Mucosa of stomach (tissue), 1 donor: ENCODE measurements around the gene ACBD4.
"Not testable (repeated sequence)": the region's sequence is repeated elsewhere in the genome, so short reads cannot be mapped to it uniquely, and the experiment has no call there.

Experiments used
- H3K27me3 ChIP-seq: one replicate; pipeline ENCODE4 v1.7.0; 2013; ENCODE audit warnings: mild to moderate bottlenecking, low read length; ENCODE audit not compliant: control insufficient read depth, insufficient read depth
- H3K36me3 ChIP-seq: one replicate; pipeline ENCODE4 v1.7.0; 2013; ENCODE audit warnings: low read length; ENCODE audit not compliant: control insufficient read depth, insufficient read depth
- H3K4me1 ChIP-seq: one replicate; pipeline ENCODE4 v1.7.0; 2013; ENCODE audit warnings: mild to moderate bottlenecking, low read length; ENCODE audit not compliant: control insufficient read depth, insufficient read depth
- H3K4me3 ChIP-seq: one replicate; pipeline ENCODE4 v1.7.0; 2013; ENCODE audit warnings: low read length
- H3K9ac ChIP-seq: one replicate; pipeline ENCODE4 v1.7.0; 2013; ENCODE audit warnings: mild to moderate bottlenecking, low read length, moderate library complexity
- H3K9me3 ChIP-seq: one replicate; pipeline ENCODE4 v1.7.0; 2013; ENCODE audit warnings: mild to moderate bottlenecking, low read length, moderate library complexity; ENCODE audit not compliant: control insufficient read depth
- donor health status: Pancreatic carcinoma.

Gene ACBD4

GRCh38 chr17:45115871-45116270 lies 19.6 kb upstream of the ACBD4 start:
- H3K4me1 ChIP-seq = no peaks in the 10 kb centered on the region
- no peaks in the 10 kb centered on the region for H3K27me3 ChIP-seq
- peaks cover 9% of the 10 kb centered on the region for H3K36me3 ChIP-seq

GRCh38 chr17:45116434-45117016 lies 19.0 kb upstream of the ACBD4 start:
- no peaks in the 10 kb centered on the region for H3K4me1 ChIP-seq
- no peak overlapping the region for H3K9ac ChIP-seq
- no peaks in the 10 kb centered on the region for H3K27me3 ChIP-seq
- no peaks in the 10 kb centered on the region for H3K9me3 ChIP-seq
- H3K4me3 ChIP-seq = no peak overlapping the region
- H3K36me3 ChIP-seq = peaks cover 9% of the 10 kb centered on the region

More at GRCh38 chr17:45115871-45116270, 19.6 kb upstream of the ACBD4 start:
- no peak overlapping the region for H3K9ac ChIP-seq
- H3K9me3 ChIP-seq = no peaks in the 10 kb centered on the region
- no peak overlapping the region for H3K4me3 ChIP-seq

GRCh38 chr17:45117334-45117733 lies 18.2 kb upstream of the ACBD4 start:
- Histone ChIP-seq H3K4me3 (no peak overlapping the region), H3K36me3 (peaks cover 5% of the 10 kb centered on the region), H3K4me1 (peaks cover 8% of the 10 kb centered on the region), H3K27me3 (no peaks in the 10 kb centered on the region), H3K9ac (no peak overlapping the region), H3K9me3 (no peaks in the 10 kb centered on the region)

GRCh38 chr17:45117848-45118646 lies 17.4 kb upstream of the ACBD4 start:
- no peak overlapping the region for H3K9ac ChIP-seq
- H3K4me3 ChIP-seq = no peak overlapping the region
- H3K27me3 ChIP-seq = no peaks in the 10 kb centered on the region
- H3K36me3 ChIP-seq = peaks cover 3% of the 10 kb centered on the region
- peaks cover 15% of the 10 kb centered on the region for H3K4me1 ChIP-seq
- H3K9me3 ChIP-seq = no peaks in the 10 kb centered on the region

GRCh38 chr17:45118691-45119090 lies 16.8 kb upstream of the ACBD4 start:
- Histone ChIP-seq H3K9ac (no peak overlapping the region), H3K36me3 (no peaks in the 10 kb centered on the region)

GRCh38 chr17:45119964-45120363 lies 15.5 kb upstream of the ACBD4 start:
- Histone ChIP-seq H3K4me1 (peaks cover 34% of the 10 kb centered on the region), H3K4me3 (no peak overlapping the region), H3K9me3 (no peaks in the 10 kb centered on the region), H3K9ac (no peak overlapping the region), H3K27me3 (no peaks in the 10 kb centered on the region), H3K36me3 (no peaks in the 10 kb centered on the region)

More at GRCh38 chr17:45118691-45119090, 16.8 kb upstream of the ACBD4 start:
- no peaks in the 10 kb centered on the region for H3K27me3 ChIP-seq
- H3K9me3 ChIP-seq = no peaks in the 10 kb centered on the region
- H3K4me1 ChIP-seq = peaks cover 21% of the 10 kb centered on the region
- no peak overlapping the region for H3K4me3 ChIP-seq

GRCh38 chr17:45120558-45120957 lies 14.9 kb upstream of the ACBD4 start:
- Histone ChIP-seq H3K27me3 (no peaks in the 10 kb centered on the region), H3K9me3 (no peaks in the 10 kb centered on the region), H3K36me3 (no peaks in the 10 kb centered on the region), H3K9ac (no peak overlapping the region), H3K4me3 (no peak overlapping the region), H3K4me1 (peaks cover 40% of the 10 kb centered on the region)

GRCh38 chr17:45121055-45121454 lies 14.4 kb upstream of the ACBD4 start:
- Histone ChIP-seq H3K9me3 (no peaks in the 10 kb centered on the region), H3K9ac (no peak overlapping the region), H3K4me3 (no peak overlapping the region), H3K4me1 (peaks cover 42% of the 10 kb centered on the region), H3K27me3 (no peaks in the 10 kb centered on the region), H3K36me3 (no peaks in the 10 kb centered on the region)

GRCh38 chr17:45123076-45123770 lies 12.3 kb upstream of the ACBD4 start:
- Histone ChIP-seq H3K9ac (peak overlapping the region; percentile 29), H3K36me3 (no peaks in the 10 kb centered on the region), H3K27me3 (no peaks in the 10 kb centered on the region), H3K9me3 (no peaks in the 10 kb centered on the region), H3K4me3 (no peak overlapping the region), H3K4me1 (peaks cover 59% of the 10 kb centered on the region)

GRCh38 chr17:45123930-45124796 lies 11.3 kb upstream of the ACBD4 start:
- no peaks in the 10 kb centered on the region for H3K9me3 ChIP-seq
- peaks cover 69% of the 10 kb centered on the region for H3K4me1 ChIP-seq
- no peak overlapping the region for H3K4me3 ChIP-seq
- peak overlapping the region; percentile 49 for H3K9ac ChIP-seq
- H3K36me3 ChIP-seq = no peaks in the 10 kb centered on the region
- no peaks in the 10 kb centered on the region for H3K27me3 ChIP-seq

- Histone ChIP-seq H3K9ac (peak overlapping the region; percentile 49), H3K4me1 (peaks cover 75% of the 10 kb centered on the region)
- not testable (repeated sequence) for H3K27me3 ChIP-seq, H3K9me3 ChIP-seq, H3K36me3 ChIP-seq, H3K4me3 ChIP-seq
Measured at GRCh38 chr17:45124797-45125122, 10.7 kb upstream of the ACBD4 start.
